ENCODE data around the gene RAB20.
A peak's percentile ranks its signal among the peaks of the same experiment; 100 is the strongest.
"Not testable (repeated sequence)": the region's sequence is repeated elsewhere in the genome, so short reads cannot be mapped to it uniquely, and the experiment has no call there.

The RAB20 gene

GRCh38 chr13:110575322-110576069 is 14.0 kb upstream of the RAB20 start:
- DNase-seq: no peak

DNA sequence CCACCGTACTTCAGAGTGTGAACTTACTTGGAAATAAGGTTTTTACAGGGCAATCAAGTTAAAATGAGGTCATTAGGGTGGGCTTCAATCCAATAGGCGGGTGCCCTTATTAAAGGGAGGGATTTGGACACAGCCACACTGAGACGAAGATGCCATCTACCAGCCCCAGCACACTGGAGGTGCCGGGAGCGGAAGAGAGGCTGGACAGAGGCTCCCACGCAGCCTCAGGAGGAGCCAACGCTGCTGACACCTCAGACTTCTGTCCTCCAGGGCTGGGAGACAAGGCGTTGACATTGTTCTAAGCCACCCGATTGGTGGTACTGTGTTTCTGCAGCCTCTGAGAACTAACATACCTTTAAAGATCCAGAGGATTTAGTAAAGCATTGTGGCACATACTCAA is 12.6 kb upstream of the RAB20 start:
- no peak for DNase-seq

- no peak for DNase-seq
Measured at GRCh38 chr13:110572778-110573118, 11.2 kb upstream of the RAB20 start.

DNA sequence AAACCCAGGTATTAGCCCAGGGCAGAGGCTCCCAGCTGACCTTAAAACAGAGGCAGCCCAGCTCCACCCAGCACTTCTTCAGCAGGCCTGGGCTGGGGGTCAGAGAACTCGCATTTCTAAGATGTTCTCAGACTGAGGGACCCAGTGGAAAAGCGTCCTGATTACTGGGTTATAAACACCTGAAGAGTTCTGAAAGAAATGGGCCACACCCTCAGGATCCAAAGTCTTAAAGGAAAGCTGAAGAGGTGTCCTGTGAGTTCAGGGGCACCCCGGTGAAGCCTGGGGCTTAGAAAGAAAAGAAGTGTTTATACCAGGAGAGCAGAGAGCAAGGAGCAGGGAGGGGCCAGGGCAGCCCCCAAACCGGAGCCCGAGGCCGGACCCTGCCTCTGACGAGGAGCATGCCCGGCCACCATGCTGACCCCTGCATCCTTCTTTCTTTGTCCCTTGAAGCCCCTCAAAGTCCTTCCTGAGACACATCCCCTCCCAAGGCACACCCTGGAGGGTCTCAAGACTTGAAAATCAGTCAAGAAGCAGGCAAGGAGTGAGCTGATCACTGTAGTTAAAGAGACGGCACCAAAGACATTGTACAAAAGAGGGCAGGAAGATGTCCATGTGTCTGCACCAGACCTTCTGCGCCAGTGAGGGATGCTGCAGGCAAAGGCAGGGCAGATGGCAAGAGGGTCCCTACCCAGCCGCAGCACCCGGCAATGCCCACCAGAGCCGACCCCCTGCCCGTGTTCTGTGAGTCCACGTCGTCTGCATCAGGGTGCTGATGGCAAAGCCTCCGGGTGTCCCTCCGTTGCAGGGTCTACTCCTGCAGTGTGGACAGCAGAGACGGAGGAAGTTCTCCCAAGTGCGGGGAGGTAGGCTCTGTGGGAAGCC is 10.6 kb upstream of the RAB20 start:
- no peak for DNase-seq

- DNase-seq: no peak
Measured at GRCh38 chr13:110570886-110571285, 9.4 kb upstream of the RAB20 start.

GRCh38 chr13:110569962-110570361 is 8.4 kb upstream of the RAB20 start:
- not testable (repeated sequence) for DNase-seq

- DNase-seq: no peak
Measured at GRCh38 chr13:110568612-110569011, 7.1 kb upstream of the RAB20 start.

GRCh38 chr13:110566171-110566570 is 4.6 kb upstream of the RAB20 start:
- no peak for DNase-seq

DNA sequence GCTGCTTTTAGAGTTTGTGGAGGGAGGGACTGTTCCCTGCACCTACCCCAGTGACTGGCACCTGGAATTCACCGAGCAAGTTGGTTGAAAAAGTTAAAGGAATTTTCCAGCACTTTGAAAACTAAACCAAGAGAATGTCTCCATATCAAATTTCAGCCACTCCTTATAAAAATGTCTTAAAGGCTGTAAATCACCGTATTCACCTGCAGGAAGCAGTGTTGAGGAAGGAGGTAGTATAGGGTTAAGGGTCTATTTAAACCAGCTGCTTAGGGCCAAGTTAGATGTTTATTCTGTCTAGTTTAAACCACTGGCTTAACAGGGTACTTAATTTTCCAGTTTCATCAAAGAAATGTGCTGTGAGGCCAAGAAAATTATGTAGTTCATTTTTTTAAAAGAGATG is 3.8 kb upstream of the RAB20 start:
- no peak for DNase-seq

DNA sequence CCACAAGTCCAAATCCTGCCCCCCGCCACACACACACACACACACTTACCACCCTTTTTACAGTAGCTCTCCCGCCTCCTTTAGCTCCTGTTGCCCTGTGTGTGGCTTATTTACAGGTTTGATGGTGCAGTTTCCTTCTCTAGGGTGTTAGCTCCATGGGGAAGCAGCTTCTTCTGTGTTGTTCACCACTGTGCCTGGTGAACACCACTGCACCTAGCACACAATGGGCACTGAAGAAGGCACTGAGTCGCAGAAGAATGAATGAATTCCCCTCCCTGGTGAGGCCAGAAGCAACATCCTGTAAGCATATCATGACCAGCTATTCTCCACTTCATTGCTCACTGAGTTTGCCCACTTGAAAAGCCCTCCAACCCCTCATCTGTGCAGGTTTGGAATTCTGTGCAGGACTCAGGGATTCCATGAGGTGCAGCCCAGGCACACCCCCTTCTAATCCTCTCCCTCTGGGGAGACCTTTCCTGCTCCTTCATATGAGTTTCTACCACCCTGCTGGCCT is 3.0 kb upstream of the RAB20 start:
- DNase-seq: no peak

DNA sequence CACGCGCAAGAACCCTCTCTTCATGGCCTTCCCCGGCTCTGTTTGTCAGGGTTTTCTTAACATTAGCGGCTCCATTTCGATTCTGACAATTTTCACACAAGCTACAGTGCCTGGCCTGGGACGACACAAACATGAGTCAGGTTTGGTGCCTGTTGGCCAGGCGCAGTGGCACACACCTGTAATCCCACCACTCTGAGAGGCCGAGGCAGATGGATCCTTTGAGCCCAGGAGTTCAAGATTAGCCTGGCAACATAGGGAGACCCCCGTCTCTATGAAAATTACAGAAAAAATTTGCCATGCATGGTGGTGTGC is 1.9 kb upstream of the RAB20 start:
- DNase-seq: no peak

- DNase-seq: no peak
Measured at GRCh38 chr13:110562696-110563462, 1.4 kb upstream of the RAB20 start.

DNA sequence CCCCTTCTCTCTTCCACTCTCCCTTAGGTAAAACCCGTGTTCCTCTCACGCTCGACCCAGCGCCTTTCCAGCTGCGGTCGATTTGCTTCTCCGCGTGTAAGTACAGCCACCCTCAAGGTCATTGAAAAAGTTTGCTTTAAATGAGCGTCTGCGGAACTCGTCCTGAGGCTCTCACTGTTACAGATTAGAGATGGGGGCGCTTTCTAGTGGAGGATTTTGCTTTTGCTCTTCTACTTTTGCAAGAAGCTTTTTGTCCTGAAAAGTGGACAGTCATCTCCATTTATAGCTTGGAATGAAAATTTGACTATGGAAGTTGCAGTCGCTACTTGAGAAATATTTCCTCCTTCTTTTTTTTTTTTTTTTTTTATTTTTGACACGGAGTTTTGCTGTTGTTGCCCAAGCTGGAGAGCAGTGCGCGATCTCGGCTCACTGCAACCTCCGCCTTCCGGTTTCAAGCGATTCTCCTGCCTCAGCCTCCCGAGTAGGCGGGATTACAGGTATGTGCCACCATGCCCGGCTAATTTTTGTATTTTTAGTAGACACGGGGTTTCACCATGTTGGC is 595 bp upstream of the RAB20 start:
- peak; percentile 14 for DNase-seq

DNA sequence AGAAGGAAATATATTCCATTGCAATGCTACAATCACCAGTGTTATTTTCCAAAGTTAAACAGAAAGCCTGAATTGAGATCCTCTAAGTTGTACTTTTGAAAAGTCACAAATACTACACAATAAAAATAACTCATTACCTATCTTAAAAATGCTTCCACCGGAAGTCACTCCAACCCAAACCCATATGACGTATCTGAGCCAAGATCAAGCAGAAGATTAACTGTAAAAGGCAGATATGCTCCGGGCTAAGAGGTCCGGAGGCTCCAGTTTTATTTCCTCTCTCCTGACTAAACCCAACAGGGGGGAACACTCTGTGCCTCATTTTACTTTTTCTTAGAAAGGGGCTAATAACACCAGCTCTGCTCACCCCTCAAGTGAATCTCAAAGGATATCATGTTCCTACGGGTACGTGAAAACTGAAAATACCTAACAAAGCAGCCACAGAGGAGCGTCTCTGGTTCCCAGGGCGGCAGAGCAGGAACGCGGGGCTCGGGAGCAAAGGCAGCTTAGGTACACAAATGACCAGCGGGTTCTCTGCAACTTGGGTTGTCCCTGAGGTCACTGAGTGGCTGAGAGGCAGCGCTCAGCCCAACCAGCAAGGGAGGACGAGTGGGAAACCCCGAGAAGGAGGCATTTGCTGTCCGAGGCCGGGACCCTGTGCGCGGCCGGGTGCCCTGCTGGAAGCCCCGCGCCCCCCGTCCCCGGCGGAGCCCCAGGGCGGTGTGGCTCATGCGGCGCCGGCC is 750 bp downstream of the RAB20 start:
- peak; percentile 15 for DNase-seq

- no peak for DNase-seq
Measured at GRCh38 chr13:110559986-110560385, 1.5 kb downstream of the RAB20 start.

DNA sequence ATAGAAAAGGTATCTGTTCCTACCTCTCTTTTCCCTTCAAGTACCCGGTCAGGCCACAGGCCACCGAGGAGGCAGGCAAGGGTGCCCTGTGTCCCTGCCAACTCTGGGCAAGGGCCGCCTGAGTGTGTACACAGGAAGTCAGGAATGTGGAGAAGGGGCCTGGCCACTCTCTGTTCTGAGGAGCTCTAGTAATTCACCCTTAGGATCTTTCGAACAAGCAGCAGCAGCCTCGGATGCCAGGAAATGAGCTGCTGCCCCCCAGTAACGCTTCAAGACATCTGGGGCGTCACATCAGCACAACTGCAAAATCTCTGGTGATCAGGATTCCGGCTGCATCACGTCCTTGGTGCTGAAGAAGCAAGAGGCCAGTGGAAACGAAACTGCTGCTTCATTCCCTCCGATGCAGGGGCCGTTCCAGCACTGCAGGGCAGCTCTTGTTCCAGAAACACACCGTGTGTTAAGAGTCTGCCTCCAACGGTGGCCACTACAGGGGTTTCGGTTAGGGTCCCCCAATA is 2.0 kb downstream of the RAB20 start:
- DNase-seq: no peak

DNA sequence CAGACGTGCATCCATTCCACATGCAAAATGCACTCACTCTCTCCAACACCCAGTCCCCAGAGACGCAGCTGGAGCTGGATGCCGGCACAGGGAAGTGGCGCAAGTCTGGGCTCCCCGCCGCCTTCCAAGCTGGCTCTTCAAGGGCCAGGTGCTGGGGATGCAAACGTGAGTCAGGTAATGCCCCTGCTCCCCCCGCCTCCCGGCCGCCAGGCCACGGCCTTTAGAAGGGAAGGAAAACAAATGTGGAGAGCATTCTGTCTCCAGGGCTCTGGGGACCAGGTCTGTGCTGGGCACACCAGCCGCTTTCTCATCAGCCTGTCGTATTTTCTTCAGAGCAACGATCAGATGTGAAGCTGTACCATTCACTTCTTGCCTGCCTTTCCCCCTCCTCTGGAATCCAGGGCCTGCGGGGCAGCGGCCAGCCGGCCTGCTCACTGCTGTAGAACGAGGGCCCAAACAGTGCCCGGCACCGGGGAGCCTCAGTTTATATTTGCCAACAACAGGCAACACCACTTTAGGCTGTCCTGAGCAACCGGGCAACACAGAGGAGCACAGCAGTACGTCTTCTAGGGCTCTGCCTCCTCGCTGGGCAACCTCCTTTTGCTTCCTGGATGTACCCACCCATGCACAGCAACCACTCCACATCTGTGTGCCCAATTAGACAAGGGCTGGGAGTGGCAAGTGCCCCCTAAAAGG is 3.8 kb downstream of the RAB20 start:
- no peak for DNase-seq

GRCh38 chr13:110557082-110557481 is 4.4 kb downstream of the RAB20 start:
- no peak for DNase-seq

DNA sequence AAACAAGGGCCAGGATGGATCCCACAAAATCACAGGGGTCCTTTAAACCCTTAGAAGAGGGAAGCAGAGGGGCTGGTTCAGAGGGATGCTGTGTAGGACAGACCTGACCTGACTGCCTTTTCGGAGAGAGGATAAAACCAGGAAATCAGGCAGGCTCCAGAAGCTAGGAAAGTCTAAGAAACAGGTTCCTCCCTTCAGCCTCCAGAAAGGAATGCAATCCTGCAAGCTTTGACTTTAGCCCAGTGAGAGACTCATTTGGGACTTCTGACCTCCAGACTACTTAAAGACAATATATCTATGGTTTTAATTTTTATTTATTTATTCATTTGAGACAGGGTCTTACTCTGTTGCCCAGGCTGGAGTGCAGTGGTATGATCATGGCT is 5.3 kb downstream of the RAB20 start:
- no peak for DNase-seq

DNA sequence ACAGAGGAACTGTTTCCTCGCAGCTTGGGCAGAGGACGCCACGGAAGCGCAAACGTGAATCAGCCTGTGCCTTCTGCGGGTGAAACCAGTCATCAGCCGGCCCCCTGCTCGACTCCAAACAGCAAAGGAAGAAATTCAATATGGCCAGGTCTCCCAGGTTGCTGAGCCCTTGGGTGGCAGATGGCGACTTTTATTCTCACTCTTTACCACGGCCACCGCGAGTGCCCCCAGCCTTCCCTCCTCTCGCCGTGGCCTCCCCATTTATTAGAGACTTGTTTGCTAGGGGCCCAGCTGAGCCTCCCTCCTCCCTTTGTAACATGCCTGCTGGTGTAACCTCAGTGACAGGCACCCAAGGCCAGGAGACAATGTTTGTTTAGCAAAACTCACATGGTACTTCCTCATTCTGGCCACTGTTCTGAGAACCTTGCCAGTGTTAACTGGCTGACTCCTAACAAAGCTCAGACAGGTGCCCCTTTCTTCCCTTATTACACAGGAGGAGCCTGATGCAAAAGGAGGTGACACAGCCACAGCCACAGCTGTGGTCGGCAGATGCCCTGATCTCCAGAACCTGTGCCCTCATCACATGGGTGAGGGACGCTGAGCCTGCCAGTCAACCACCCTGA is 5.8 kb downstream of the RAB20 start:
- DNase-seq: no peak

- DNase-seq: no peak
Measured at GRCh38 chr13:110554946-110555345, 6.6 kb downstream of the RAB20 start.
